Measurements from ENCODE around the gene MCCD1. TPM values are rescaled to one million over a fixed set of nuclear protein-coding genes. Genes with fewer than 3 reads are reported as not detected.

MCCD1 gene
- total RNA-seq, 1 experiment from 2014 or later = not detected

- Histone ChIP-seq H3K79me1 (ENCODE audit: insufficient read depth, low read depth, low read length, poor library complexity, severe bottlenecking) (no peaks in the 10 kb centered on the region), H3K79me2 (ENCODE audit: insufficient read depth, low read length) (no peaks in the 10 kb centered on the region), H4K5ac (ENCODE audit: insufficient read length, low read depth, low read length) (no peak overlapping the region), H3K27ac (ENCODE audit: insufficient read length, low read depth, low read length) (no peak overlapping the region), H2BK20ac (ENCODE audit: low read depth, low read length, poor library complexity, severe bottlenecking) (no peak overlapping the region), H3K18ac (ENCODE audit: insufficient read length, low read depth, low read length) (no peak overlapping the region), H2BK15ac (ENCODE audit: low read depth, low read length) (no peak overlapping the region), H3K56ac (ENCODE audit: insufficient read length, low read depth, low read length) (no peak overlapping the region), H3K14ac (ENCODE audit: insufficient read depth, low read length) (no peak overlapping the region), H2BK12ac (ENCODE audit: insufficient read length, low read depth, low read length) (no peak overlapping the region), H2AFZ (ENCODE audit: low read length) (no peak overlapping the region), H4K8ac (replicated peaks; ENCODE audit: insufficient read length, low read depth, low read length) (no peak overlapping the region), H4K20me1 (ENCODE audit: control insufficient read depth, insufficient read depth, insufficient read length) (peaks cover 2% of the 10 kb centered on the region), H3K4me2 (ENCODE audit: insufficient read depth, insufficient read length, low read length) (no peak overlapping the region), H2AK5ac (ENCODE audit: insufficient read length, low read length) (no peak overlapping the region), H3K23me2 (ENCODE audit: insufficient read length, low read depth, low read length, poor library complexity, severe bottlenecking) (no peaks in the 10 kb centered on the region), H3K9me3 (ENCODE audit: control insufficient read depth, low read depth, low read length) (no peaks in the 10 kb centered on the region), H3K4me1 (ENCODE audit: insufficient read depth, low read length) (no peaks in the 10 kb centered on the region; the same call in 1 of the 2 replicates), H3K9ac (ENCODE audit: extremely low read depth, insufficient read length, low read length) (no peak overlapping the region), H4K91ac (ENCODE audit: insufficient read length, low read depth, low read length) (no peak overlapping the region), H3K27me3 (ENCODE audit: insufficient read depth, low read length) (no peaks in the 10 kb centered on the region), H3K4ac (ENCODE audit: low read depth, low read length) (no peak overlapping the region), H3K23ac (ENCODE audit: insufficient read length, low read depth, low read length) (no peak overlapping the region), H3T11ph (ENCODE audit: low read length) (no peak overlapping the region), H2BK5ac (ENCODE audit: insufficient read length, low read length) (no peak overlapping the region), H2BK120ac (ENCODE audit: low read depth, low read length, poor library complexity, severe bottlenecking) (no peak overlapping the region)
- no peak for DNase-seq
- peak overlapping the region in 1 of 2 experiments; percentile 46; a peak in 2 of 5 replicates for H3K4me3 Mint-ChIP-seq
- peak overlapping the region in 1 of 3 experiments; percentile 52; a peak in 2 of 7 replicates for H3K27ac Mint-ChIP-seq
- no peaks in the 10 kb centered on the region; a peak in 1 of 5 replicates for H3K9me3 Mint-ChIP-seq
- peaks cover 2% of the 10 kb centered on the region for H3K27me3 Mint-ChIP-seq (ENCODE audit: low read depth)
- TF ChIP-seq CTCF (conservative IDR thresholded peaks at IDR 0.05) = no peak
- no CpG with 5 or more reads among the region's 4 CpGs for WGBS (ENCODE audit: extremely low coverage, insufficient read length, low lambda C conversion rate)
- peaks cover 23 to 32% of the 10 kb centered on the region in 2 experiments for H3K4me1 Mint-ChIP-seq
- peaks cover 32 to 40% (median 36%) of the 10 kb centered on the region in 3 experiments; a peak in 6 of 7 replicates for H3K36me3 Mint-ChIP-seq (ENCODE audit: insufficient read depth in 1 of 3, low read depth in 3 of 3)
Observed at GRCh38 chr6:31528307-31528777, 420 bp upstream of the MCCD1 start.

Data from H9 (cell line).